A549 treated with AZD9567 at 1 μM for 4 hours (cell line): ENCODE data around the gene ATP5F1E. TPM values are rescaled to one million over a fixed set of nuclear protein-coding genes. Genes with fewer than 3 reads are reported as not detected.

Experiments
- total RNA-seq: library from RNA; stranded (reverse); fragments of 200-300 nt; extraction: Qiagen RNA extraction; gene quantifications from 5 replicates; pipeline ENCODE4 v1.2.3, GENCODE V29; 2022; ENCODE audit not compliant: insufficient read depth

ATP5F1E gene
- 97.1 to 148 TPM (median 102 TPM) in 5 replicates for total RNA-seq

GRCh38 chr20:59032023-59032712, at the start of gene ATP5F1E:
Gene ATP5F1E (minus strand): TSS chr20:59032335. CDS start chr20:59032251, 84 bp downstream.

GRCh38 chr20:59042151-59042795, 10.1 kb upstream of the ATP5F1E start, which contains the start of gene PRELID3B:
Gene PRELID3B (minus strand): TSS chr20:59042786. CDS start chr20:59042730, 56 bp downstream.

DNA sequence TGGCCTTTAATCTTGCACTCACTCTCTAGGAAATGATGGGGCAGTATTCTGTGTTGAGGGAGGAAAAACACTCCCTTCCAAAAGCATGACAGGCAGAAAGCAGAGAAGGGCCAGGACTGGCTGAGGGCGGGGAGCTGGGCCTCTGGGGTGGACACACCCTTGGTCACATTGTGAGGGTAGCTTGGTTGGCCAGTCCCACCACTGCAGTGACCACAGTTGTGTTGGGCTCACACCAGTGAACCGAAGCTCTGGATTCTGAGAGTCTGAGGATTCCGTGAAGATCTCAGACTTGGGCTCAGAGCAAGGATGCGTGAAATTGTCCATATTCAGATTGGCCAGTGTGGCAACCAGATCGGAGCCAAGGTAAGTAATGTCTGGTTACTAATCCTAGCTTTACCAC, 12.9 kb downstream of the ATP5F1E start, which contains the start of gene TUBB1:
Gene TUBB1, plus strand, starts transcription at position 213 of the 400 bp plus-strand sequence. Its CDS starts 94 bp downstream, at position 307.

GRCh38 chr20:59006864-59007664, 25.1 kb downstream of the ATP5F1E start, which contains the start of gene CTSZ:
Gene CTSZ (minus strand): TSS chr20:59007254. CDS start chr20:59007128, 126 bp downstream.

DNA sequence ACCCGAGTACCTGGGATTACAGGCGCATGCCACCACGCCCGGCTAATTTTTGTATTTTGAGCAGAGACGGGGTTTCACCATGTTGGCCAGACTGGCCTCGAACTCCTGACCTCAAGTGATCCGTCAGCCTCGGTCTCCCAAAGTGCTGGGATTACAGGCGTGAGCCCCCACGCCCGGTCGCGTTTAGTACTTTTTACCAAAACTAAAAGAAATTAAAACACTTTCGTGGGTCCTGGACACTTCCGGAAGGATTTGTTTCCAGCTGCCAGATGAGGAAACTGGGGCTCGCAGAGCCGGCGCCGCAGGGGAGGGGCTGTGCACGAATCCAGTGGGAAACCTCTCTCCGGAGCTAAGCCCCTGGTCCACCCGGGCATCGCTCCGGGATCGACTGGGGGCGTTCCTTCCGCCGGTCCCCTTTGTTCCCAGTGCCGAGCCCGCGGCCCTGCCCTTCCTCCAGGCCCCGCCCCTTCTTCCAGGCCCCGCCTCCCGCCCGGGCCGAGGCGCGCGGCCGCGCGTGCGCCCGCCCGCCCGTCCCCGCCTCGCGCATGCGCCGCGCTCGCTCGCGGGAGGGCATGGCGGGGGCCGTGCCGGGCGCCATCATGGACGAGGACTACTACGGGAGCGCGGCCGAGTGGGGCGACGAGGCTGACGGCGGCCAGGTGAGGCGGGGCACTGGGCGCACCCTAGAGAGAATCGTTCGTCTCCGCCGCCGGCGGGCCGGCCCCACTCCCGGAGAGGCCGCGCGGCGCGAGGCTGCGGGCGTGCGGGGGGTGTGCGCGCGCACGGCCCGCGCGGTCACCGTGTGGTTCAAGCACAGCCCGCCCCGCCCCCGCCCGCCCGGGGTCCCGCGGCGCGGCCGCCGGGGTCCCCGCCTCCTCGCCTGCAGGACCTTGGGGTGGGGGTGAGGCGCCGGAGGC, 51.2 kb downstream of the ATP5F1E start, which contains the start of gene NELFCD:
Gene NELFCD, plus strand, starts transcription at position 546 of the 917 bp plus-strand sequence. Its CDS starts 54 bp downstream, at position 600.

Other genes starting within 250 kb of the ATP5F1E start
- not detected in 5 replicates for gene GNAS-AS1, start 181.4 kb downstream of the ATP5F1E start, total RNA-seq
- 674 to 802 TPM (median 697 TPM) in 5 replicates for gene GNAS, start 179.6 kb downstream of the ATP5F1E start, total RNA-seq
- 42.6 to 72.7 TPM (median 43.6 TPM) in 5 replicates for gene NELFCD, start 51.1 kb downstream of the ATP5F1E start, total RNA-seq
- 177 to 186 TPM (median 181 TPM) in 5 replicates for gene CTSZ, start 25.1 kb downstream of the ATP5F1E start, total RNA-seq
- gene TUBB1, start 12.9 kb downstream of the ATP5F1E start, total RNA-seq: 0.02 to 0.04 TPM (median 0.02 TPM) in 3 of 5 replicates, not detected in the others
- gene PRELID3B, start 10.5 kb upstream of the ATP5F1E start, total RNA-seq: 48.0 to 90.2 TPM (median 56.1 TPM) in 5 replicates
- gene ZNF831, start 131.5 kb upstream of the ATP5F1E start, total RNA-seq: not detected in 5 replicates